GM23338 (cell line): ENCODE data around the gene BCL2L2. TPM values are rescaled to one million over a fixed set of nuclear protein-coding genes. Genes with fewer than 3 reads are reported as not detected.

Experiments
- ATAC-seq: fragments of 200-7000 bp; cut with Tn5 transposase; 3 replicates; pipeline ENCODE4 v1.9.1; 2020
- DNase-seq: peaks from one replicate; pipeline ENCODE4 v3.0.0-alpha.2; 2015; ENCODE audit warnings: low spot score
- H2AFZ ChIP-seq: fragments of 200-600 bp; sonication (generic); 2 replicates; pipeline ENCODE4 v1.8.0; 2016; ENCODE audit warnings: antibody characterized with exemption, mild to moderate bottlenecking, moderate library complexity
- H3F3A ChIP-seq: fragments of 200-600 bp; sonication (generic); replicated peaks from 2 replicates; pipeline ENCODE4 v1.8.0; 2017; ENCODE audit warnings: antibody characterized with exemption, mixed run types, low read depth
- H3K27ac ChIP-seq: fragments of 200-600 bp; sonication (generic); 2 replicates; pipeline ENCODE4 v1.6.1; 2016; ENCODE audit warnings: low read depth
- H3K27me3 ChIP-seq: fragments of 200-600 bp; sonication (generic); 2 replicates; pipeline ENCODE4 v1.8.0; 2016; ENCODE audit warnings: mild to moderate bottlenecking, mixed run types, moderate library complexity; ENCODE audit not compliant: insufficient read depth
- H3K36me3 ChIP-seq: fragments of 200-600 bp; sonication (generic); 2 replicates; pipeline ENCODE4 v1.8.0; 2016; ENCODE audit warnings: mild to moderate bottlenecking; ENCODE audit not compliant: insufficient read depth
- H3K4me1 ChIP-seq: fragments of 200-600 bp; sonication (generic); 2 replicates; pipeline ENCODE4 v1.8.0; 2016; ENCODE audit warnings: mild to moderate bottlenecking, moderate library complexity; ENCODE audit not compliant: insufficient read depth
- H3K4me2 ChIP-seq: fragments of 200-600 bp; sonication (generic); 2 replicates; pipeline ENCODE4 v1.7.1; 2017; ENCODE audit warnings: mixed run types
- H3K4me3 ChIP-seq: fragments of 200-600 bp; sonication (generic); 2 replicates; pipeline ENCODE4 v1.6.1; 2016; ENCODE audit warnings: mixed run types
- H3K79me2 ChIP-seq: fragments of 200-600 bp; sonication (generic); replicated peaks from 2 replicates; pipeline ENCODE4 v1.8.0; 2017; ENCODE audit warnings: mild to moderate bottlenecking; ENCODE audit not compliant: insufficient read depth
- H3K9me2 ChIP-seq: fragments of 200-600 bp; sonication (generic); 2 replicates; pipeline ENCODE4 v1.8.0; 2017; ENCODE audit not compliant: insufficient read depth
- H4K20me1 ChIP-seq: fragments of 200-600 bp; sonication (generic); replicated peaks from 2 replicates; pipeline ENCODE4 v1.8.0; 2017; ENCODE audit warnings: mild to moderate bottlenecking; ENCODE audit not compliant: insufficient read depth
- H3K27ac Mint-ChIP-seq: 2 replicates; pipeline ENCODE4 v1.8.0; 2020; ENCODE audit warnings: inconsistent platforms, mild to moderate bottlenecking, moderate library complexity, mixed read lengths
- H3K27me3 Mint-ChIP-seq: 3 replicates; pipeline ENCODE4 v1.8.0; 2022; ENCODE audit warnings: low read depth, mild to moderate bottlenecking, moderate library complexity, mixed read lengths, inconsistent platforms; ENCODE audit not compliant: insufficient read depth, poor library complexity
- H3K36me3 Mint-ChIP-seq: 3 replicates; pipeline ENCODE4 v1.8.0; 2021; ENCODE audit warnings: low read depth, mild to moderate bottlenecking, inconsistent platforms, moderate library complexity, mixed read lengths
- H3K4me1 Mint-ChIP-seq: 3 replicates; pipeline ENCODE4 v1.8.0; 2020; ENCODE audit warnings: mild to moderate bottlenecking, inconsistent platforms, mixed read lengths
- H3K4me3 Mint-ChIP-seq: 3 replicates; pipeline ENCODE4 v1.8.0; 2021; ENCODE audit warnings: moderate library complexity, mild to moderate bottlenecking, inconsistent platforms, mixed read lengths
- H3K9me3 Mint-ChIP-seq: 3 replicates; pipeline ENCODE4 v1.8.0; 2020; ENCODE audit warnings: moderate library complexity, mild to moderate bottlenecking, inconsistent platforms, mixed read lengths
- CREB1 ChIP-seq: fragments of 250-450 bp; sonication (Bioruptor Pico); IDR thresholded peaks from 2 replicates; pipeline ENCODE4 v1.5.0; 2020; ENCODE audit warnings: low read depth, mild to moderate bottlenecking, moderate library complexity
- CTCF ChIP-seq, 2 experiments: fragments of 200-600 bp in 1 of 2; sonication (generic) in 1 of 2; conservative IDR thresholded peaks; 2 replicates each; pipeline versions ENCODE4 v1.5.1 to v1.6.1; 2016 to 2017; ENCODE audit warnings: antibody characterized with exemption in 2 of 2, low read depth in 2 of 2, mild to moderate bottlenecking in 2 of 2, moderate library complexity in 1 of 2
- EZH2phosphoT487 ChIP-seq: fragments of 200-600 bp; sonication (generic); IDR thresholded peaks from one replicate; pipeline ENCODE4 v1.8.1; 2018; ENCODE audit warnings: antibody characterized with exemption; ENCODE audit not compliant: unreplicated experiment
- NANOG ChIP-seq: IDR thresholded peaks from 2 replicates; pipeline ENCODE4 v1.6.1; 2016; ENCODE audit warnings: antibody characterized with exemption, borderline replicate concordance
- STAT1 ChIP-seq: IDR thresholded peaks from one replicate; pipeline ENCODE4 v1.6.1; 2016; ENCODE audit warnings: antibody characterized with exemption; ENCODE audit not compliant: unreplicated experiment
- ZNF114 ChIP-seq: fragments of 250-450 bp; sonication (Bioruptor Pico); IDR thresholded peaks from 2 replicates; pipeline ENCODE4 v1.5.0; 2020; ENCODE audit warnings: mild to moderate bottlenecking, moderate library complexity
- ZNF462 ChIP-seq: fragments of 250-450 bp; sonication (Bioruptor Pico); IDR thresholded peaks from 2 replicates; pipeline ENCODE4 v1.5.0; 2020; ENCODE audit warnings: mild to moderate bottlenecking, moderate library complexity
- polyA plus RNA-seq: library from polyadenylated mRNA; unstranded; fragments of >200 nt; fragmentation: Nextera tagmentation; extraction: Ambion mirVana; gene quantifications from 2 replicates; pipeline ENCODE4 v1.2.1, GENCODE V29; 2016
- total RNA-seq: library from RNA; depleted of rRNA; stranded (reverse); fragments of >200 nt; shearing (Covaris generic); gene quantifications from 2 replicates; pipeline ENCODE4 v1.2.3, GENCODE V29; 2014

The BCL2L2 gene
- total and polyA plus RNA-seq, 2 experiments from 2014 or later: 3.5 to 12.3 TPM

- H3K4me3 Mint-ChIP-seq: no peak overlapping the region
- H3K4me1 ChIP-seq: peaks cover 13% of the 10 kb centered on the region
- H3K4me2 ChIP-seq: no peak overlapping the region
- peaks cover 33% of the 10 kb centered on the region for H3K36me3 Mint-ChIP-seq
- H3K79me2 ChIP-seq: no peaks in the 10 kb centered on the region
- peaks cover 17% of the 10 kb centered on the region for H3K27me3 ChIP-seq
- no peaks in the 10 kb centered on the region; the same call in 2 of the 3 replicates for H3K9me3 Mint-ChIP-seq
- H3K27ac ChIP-seq: no peak overlapping the region
- DNase-seq (no peak), ATAC-seq (no peak)
- no peak overlapping the region for H3K27ac Mint-ChIP-seq
- H2AFZ ChIP-seq: no peak overlapping the region
- no peaks in the 10 kb centered on the region for H3K36me3 ChIP-seq
- TF ChIP-seq ZNF462 (CRISPR knock-in tag) (no peak), NANOG (no peak), EZH2phosphoT487 (no peak), STAT1 (no peak), ZNF114 (CRISPR knock-in tag) (no peak), CTCF (conservative IDR thresholded peaks at IDR 0.05; ENCODE audit: low read depth in 2 of 2) (no peak), CREB1 (CRISPR knock-in tag) (no peak)
- H3F3A ChIP-seq: 0 out of 2 replicates have a peak, but pooled peaks cover 3% of the 10 kb centered on the region
- peaks cover 13% of the 10 kb centered on the region for H3K27me3 Mint-ChIP-seq
- no peaks in the 10 kb centered on the region for H3K9me2 ChIP-seq
- peaks cover 26% of the 10 kb centered on the region for H3K4me1 Mint-ChIP-seq
- peaks cover 2% of the 10 kb centered on the region; the same call in 1 of the 2 replicates for H4K20me1 ChIP-seq
- H3K4me3 ChIP-seq: no peak overlapping the region
Measured at GRCh38 chr14:23358553-23359166, 52.0 kb downstream of the BCL2L2 start.
